HFF-Myc (cell line): ENCODE data around the gene MNX1.

ENCODE experiments used
- DNase-seq: peaks from one replicate; pipeline ENCODE4 v3.0.0-alpha.2; 2011; ENCODE audit warnings: low read depth; ENCODE audit errors: extremely low read depth
- H3K4me3 ChIP-seq: replicated peaks from 2 replicates; pipeline ENCODE4 v1.5.1; 2011; ENCODE audit warnings: low read depth, mild to moderate bottlenecking, control low read depth, low read length
- CTCF ChIP-seq: IDR thresholded peaks from 2 replicates; pipeline ENCODE4 v1.5.1; 2012; ENCODE audit warnings: mild to moderate bottlenecking, low read depth, low read length, control low read depth; ENCODE audit errors: missing control alignments

The MNX1 gene

DNA sequence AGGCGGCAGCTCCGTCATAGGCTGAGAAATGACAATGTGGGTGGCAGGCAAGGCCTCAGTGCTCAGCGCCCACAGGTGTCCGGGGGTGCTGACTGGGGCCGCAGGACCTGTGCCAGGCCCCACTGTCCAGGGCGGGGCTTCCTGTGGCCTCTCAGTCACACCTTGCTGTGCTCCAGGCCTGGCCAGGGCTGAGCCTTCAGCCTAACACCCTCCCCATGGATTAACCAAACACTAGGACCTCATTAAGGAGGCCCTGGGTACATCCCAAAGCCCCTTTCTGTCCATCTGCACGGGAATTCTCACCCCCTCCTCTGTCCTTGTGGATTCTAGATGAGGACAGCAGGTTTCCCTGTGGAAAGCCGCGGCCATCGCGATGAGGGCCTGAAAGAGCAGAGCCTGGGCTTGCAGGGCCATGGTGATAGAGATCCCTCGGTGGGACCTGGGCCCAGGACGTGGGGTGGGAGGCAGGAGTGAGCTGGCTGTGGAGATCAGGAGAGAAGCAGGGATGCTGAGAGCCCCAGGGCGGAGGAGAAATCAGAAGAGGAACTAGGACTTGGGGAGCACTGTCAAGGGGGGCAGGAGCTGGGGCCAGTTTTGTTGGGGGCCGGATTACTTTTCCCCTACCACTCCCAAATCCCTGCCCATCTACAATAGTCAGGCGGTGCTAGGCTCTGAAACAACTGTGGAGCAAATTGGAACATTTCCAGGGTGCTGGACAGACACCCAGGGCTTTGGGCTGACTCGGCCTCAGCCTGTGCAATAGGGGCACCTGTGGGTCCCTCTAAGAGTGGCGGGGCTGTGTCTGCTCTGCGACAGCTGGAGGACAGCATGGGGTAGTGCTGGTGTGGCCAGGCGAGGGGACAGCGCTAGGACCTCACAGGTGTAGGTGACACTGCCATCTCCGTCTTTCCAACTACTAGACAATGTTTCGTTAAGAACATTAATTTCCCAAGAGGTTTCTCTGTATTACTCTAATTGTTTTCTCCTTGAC is 23.3 kb upstream of the MNX1 start:
- DNase-seq: no peak
- no peak overlapping the region for H3K4me3 ChIP-seq
- no peak for TF ChIP-seq CTCF

- no peak overlapping the region for H3K4me3 ChIP-seq
- DNase-seq: no peak
- TF ChIP-seq CTCF: no peak
Observed at GRCh38 chr7:157032644-157033482, 22.4 kb upstream of the MNX1 start.

DNA sequence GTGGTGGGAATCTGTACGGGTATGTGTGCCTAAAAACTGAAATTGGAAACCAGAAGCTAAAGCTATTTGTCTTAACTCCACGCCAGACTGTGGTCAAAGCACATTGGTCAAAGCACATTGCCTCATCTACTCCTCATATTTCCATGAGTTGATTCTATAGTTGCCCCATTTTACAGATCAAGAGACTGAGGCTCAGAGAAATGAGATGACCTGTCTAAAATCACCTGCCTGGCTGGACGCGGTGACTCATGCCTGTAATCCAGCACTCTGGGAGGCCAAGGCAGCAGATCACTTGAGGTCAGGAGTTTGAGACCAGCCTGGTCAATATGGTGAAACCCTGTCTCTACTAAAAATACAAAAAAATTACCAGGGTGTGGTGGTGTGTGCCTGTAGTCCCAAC is 21.7 kb upstream of the MNX1 start:
- DNase-seq: no peak
- no peak for TF ChIP-seq CTCF
- H3K4me3 ChIP-seq: no peak overlapping the region

- H3K4me3 ChIP-seq: no peak overlapping the region
- DNase-seq: no peak
- no peak for TF ChIP-seq CTCF
Observed at GRCh38 chr7:157028199-157028903, 17.9 kb upstream of the MNX1 start.

DNA sequence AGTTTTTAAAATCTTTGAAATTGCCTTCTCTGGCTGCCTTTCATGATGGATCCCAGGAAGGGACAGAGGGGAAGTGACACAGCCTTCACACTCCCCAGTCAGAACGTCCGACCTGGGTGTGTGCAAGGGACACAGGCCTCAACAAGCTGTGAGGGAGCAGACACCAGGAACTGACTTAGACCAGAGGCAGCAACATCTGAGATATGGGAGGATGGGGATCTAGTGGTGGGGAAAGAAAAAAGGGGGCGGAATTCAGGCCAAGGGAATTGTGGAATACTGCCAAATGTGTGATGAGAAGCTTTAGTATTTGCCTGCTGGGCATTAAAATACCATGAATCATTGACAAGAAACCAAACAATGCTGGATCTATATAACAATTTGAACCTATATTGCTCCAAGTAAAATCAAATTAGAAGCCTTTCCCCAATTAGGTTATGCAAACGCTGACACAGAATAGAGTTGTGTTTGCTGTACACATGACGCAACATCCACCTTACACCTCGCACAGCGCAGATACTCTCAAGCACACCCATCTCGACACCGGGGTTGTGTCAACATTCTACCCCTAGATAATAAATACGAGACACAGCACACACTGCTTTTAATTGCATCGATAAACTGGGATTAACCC is 17.2 kb upstream of the MNX1 start:
- H3K4me3 ChIP-seq: no peak overlapping the region
- no peak for TF ChIP-seq CTCF
- no peak for DNase-seq

- DNase-seq: no peak
- TF ChIP-seq CTCF: no peak
- no peak overlapping the region for H3K4me3 ChIP-seq
Observed at GRCh38 chr7:157024716-157025115, 14.3 kb upstream of the MNX1 start.
